Measurements from ENCODE around the gene ABLIM2. TPM values are rescaled to one million over a fixed set of nuclear protein-coding genes. Genes with fewer than 3 reads are reported as not detected.

The ABLIM2 gene
- total RNA-seq, 2 experiments from 2014 or later, result 0.76 TPM; not detected in 1

DNA sequence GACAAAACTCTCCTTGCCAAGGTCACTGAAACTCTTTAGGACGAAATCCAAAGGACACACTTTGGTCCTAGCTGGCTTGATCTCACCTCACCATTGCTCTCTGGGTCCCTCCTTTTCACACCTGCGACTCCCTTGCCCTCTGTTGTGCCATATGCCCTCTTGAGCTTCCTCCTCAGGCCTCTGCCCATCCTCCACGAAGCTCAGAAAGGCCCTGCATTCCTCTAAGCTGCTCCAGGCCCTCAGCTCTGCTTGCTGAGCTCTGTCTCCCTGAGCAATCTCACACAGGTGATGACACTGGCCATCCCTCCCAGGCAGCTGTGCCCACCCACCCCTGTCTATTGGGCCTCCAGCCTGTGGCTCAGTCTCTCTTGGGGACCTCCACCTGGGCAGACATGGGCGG, 208.9 kb downstream of the ABLIM2 start:
- intact Hi-C loops (cut with micrococcal nuclease; ENCODE audit: unreplicated experiment), result no loop called here
- H3K9me2 ChIP-seq (ENCODE audit: insufficient read depth, low read length), result no peaks in the 10 kb centered on the region
- no peak for DNase-seq (ENCODE audit: low spot score)
- no peak overlapping the region for H3K27ac ChIP-seq (ENCODE audit: low read depth, low read length, poor library complexity, severe bottlenecking)
- H3K36me3 ChIP-seq (ENCODE audit: insufficient read depth, low read length), result no peaks in the 10 kb centered on the region
- no peak overlapping the region for H3K4me3 ChIP-seq (ENCODE audit: low read depth, low read length, poor library complexity, severe bottlenecking)
- no peak overlapping the region for H2AFZ ChIP-seq (ENCODE audit: low read length)
- no peaks in the 10 kb centered on the region for H3K79me2 ChIP-seq (ENCODE audit: insufficient read depth, low read depth, low read length)
- TF ChIP-seq EZH2phosphoT487 (IDR thresholded peaks at IDR 0.05; ENCODE audit: borderline replicate concordance, low read depth, low read length), result no peak
- ChIA-PET CTCF (ENCODE audit: unreplicated experiment) (no interaction called here), POLR2A (no interaction called here)
- H3K9me3 ChIP-seq (ENCODE audit: low read length), result no peaks in the 10 kb centered on the region
- no TSS peak for BruUV-seq (replicated peaks)
- no peaks in the 10 kb centered on the region for H3K4me1 ChIP-seq (ENCODE audit: insufficient read depth, low read length, poor library complexity, severe bottlenecking)
- no peak overlapping the region for H3K4me2 ChIP-seq (ENCODE audit: low read length)
- H4K20me1 ChIP-seq (ENCODE audit: insufficient read depth, low read length), result no peaks in the 10 kb centered on the region

DNA sequence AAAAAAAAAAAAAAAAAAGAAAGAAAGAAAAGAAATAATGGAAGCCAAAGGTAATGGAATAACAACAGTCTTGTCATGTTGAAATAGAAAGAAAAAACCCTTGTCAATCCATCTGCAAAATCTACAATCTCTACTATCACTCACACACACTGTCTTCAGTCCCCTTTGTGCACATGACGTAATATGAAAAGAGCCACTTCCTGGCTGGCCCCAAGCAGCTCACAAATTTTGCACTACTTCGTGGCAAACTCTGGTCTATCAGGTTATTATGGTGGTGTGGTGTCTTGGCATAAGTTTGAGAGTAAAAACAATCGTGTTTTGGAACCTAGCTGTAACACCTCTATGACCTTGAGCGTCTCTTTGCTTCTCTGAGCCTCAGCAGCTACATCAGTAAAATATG, 210.7 kb downstream of the ABLIM2 start:
- H3K9me3 ChIP-seq (ENCODE audit: low read length), result no peaks in the 10 kb centered on the region
- H3K79me2 ChIP-seq (ENCODE audit: insufficient read depth, low read depth, low read length), result no peaks in the 10 kb centered on the region
- H3K27ac ChIP-seq (ENCODE audit: low read depth, low read length, poor library complexity, severe bottlenecking), result no peak overlapping the region
- ChIA-PET POLR2A (no interaction called here), CTCF (ENCODE audit: unreplicated experiment) (no interaction called here)
- no peak overlapping the region for H3K4me2 ChIP-seq (ENCODE audit: low read length)
- intact Hi-C loops (cut with micrococcal nuclease; ENCODE audit: unreplicated experiment), result no loop called here
- H3K4me3 ChIP-seq (ENCODE audit: low read depth, low read length, poor library complexity, severe bottlenecking), result no peak overlapping the region
- no peak for DNase-seq (ENCODE audit: low spot score)
- H3K9me2 ChIP-seq (ENCODE audit: insufficient read depth, low read length), result no peaks in the 10 kb centered on the region
- no peaks in the 10 kb centered on the region for H3K36me3 ChIP-seq (ENCODE audit: insufficient read depth, low read length)
- TF ChIP-seq CTCF (conservative IDR thresholded peaks at IDR 0.05; ENCODE audit: low read length), result no peak
- no peak for TF ChIP-seq EZH2phosphoT487 (IDR thresholded peaks at IDR 0.05; ENCODE audit: borderline replicate concordance, low read depth, low read length)
- no peaks in the 10 kb centered on the region for H3K4me1 ChIP-seq (ENCODE audit: insufficient read depth, low read length, poor library complexity, severe bottlenecking)
- H2AFZ ChIP-seq (ENCODE audit: low read length), result no peak overlapping the region
- H4K20me1 ChIP-seq (ENCODE audit: insufficient read depth, low read length), result no peaks in the 10 kb centered on the region
- BruUV-seq (replicated peaks), result no TSS peak

GRCh38 chr4:7945709-7946380, 212.8 kb downstream of the ABLIM2 start:
- CTCF ChIA-PET (ENCODE audit: unreplicated experiment), result no interaction called here

More at GRCh38 chr4:7945709-7946380, 212.8 kb downstream of the ABLIM2 start:
- no peak overlapping the region for H2AFZ ChIP-seq (ENCODE audit: low read length)
- H3K36me3 ChIP-seq (ENCODE audit: insufficient read depth, low read length), result no peaks in the 10 kb centered on the region
- no peak overlapping the region for H3K4me2 ChIP-seq (ENCODE audit: low read length)
- no TSS peak for BruUV-seq (replicated peaks)
- H3K9me3 ChIP-seq (ENCODE audit: low read length), result no peaks in the 10 kb centered on the region
- POLR2A ChIA-PET, result interaction anchor here (1.0 kb wide), 1 partner anchor 33 kb away, joined by 4 read pairs; no protein-coding TSS in a partner anchor
- H3K4me1 ChIP-seq (ENCODE audit: insufficient read depth, low read length, poor library complexity, severe bottlenecking), result no peaks in the 10 kb centered on the region
- intact Hi-C loops (cut with micrococcal nuclease; ENCODE audit: unreplicated experiment), result no loop called here
- no peak overlapping the region for H3K4me3 ChIP-seq (ENCODE audit: low read depth, low read length, poor library complexity, severe bottlenecking)
- DNase-seq (ENCODE audit: low spot score), result no peak
- H4K20me1 ChIP-seq (ENCODE audit: insufficient read depth, low read length), result no peaks in the 10 kb centered on the region
- H3K9me2 ChIP-seq (ENCODE audit: insufficient read depth, low read length), result no peaks in the 10 kb centered on the region
- TF ChIP-seq EZH2phosphoT487 (IDR thresholded peaks at IDR 0.05; ENCODE audit: borderline replicate concordance, low read depth, low read length) (no peak), CTCF (conservative IDR thresholded peaks at IDR 0.05; ENCODE audit: low read length) (no peak)
- no peak overlapping the region for H3K27ac ChIP-seq (ENCODE audit: low read depth, low read length, poor library complexity, severe bottlenecking)
- no peaks in the 10 kb centered on the region for H3K79me2 ChIP-seq (ENCODE audit: insufficient read depth, low read depth, low read length)
